HepG2 (cell line): ENCODE results near the gene EMILIN3. TPM values are rescaled to one million over a fixed set of nuclear protein-coding genes. Genes with fewer than 3 reads are reported as not detected.

Experiments used
- ATF2 ChIP-seq: sonication (generic); formaldehyde crosslinking; IDR thresholded peaks from 2 replicates; pipeline ENCODE4 v1.4.0; 2020; ENCODE audit warnings: missing genetic modification reagents
- ATF7 ChIP-seq, 2 experiments: fragments of 450-650 bp in 1 of 2; sonication (generic) in 1 of 2; formaldehyde crosslinking in 1 of 2; IDR thresholded peaks; 2 replicates each; pipeline versions ENCODE4 v1.4.0 to v1.6.1; 2016 to 2020; ENCODE audit warnings: antibody characterized with exemption in 1 of 2, mild to moderate bottlenecking in 1 of 2, missing genetic modification reagents in 1 of 2
- DRAP1 ChIP-seq: IDR thresholded peaks from 2 replicates; pipeline ENCODE4 v1.6.1; 2016; ENCODE audit warnings: missing genetic modification reagents, missing compliant biosample characterization
- FOXA3 ChIP-seq: IDR thresholded peaks from 2 replicates; pipeline ENCODE4 v1.6.1; 2016; ENCODE audit warnings: missing genetic modification reagents, missing compliant biosample characterization
- GATAD2A ChIP-seq: IDR thresholded peaks from 2 replicates; pipeline ENCODE4 v1.6.1; 2016
- HCFC1 ChIP-seq: fragments of 150-350 bp; IDR thresholded peaks from 2 replicates; pipeline ENCODE4 v1.6.1; 2014; ENCODE audit warnings: low read depth, low read length
- NR2C2 ChIP-seq: sonication (generic); formaldehyde crosslinking; IDR thresholded peaks from 2 replicates; pipeline ENCODE4 v1.4.0; 2020; ENCODE audit warnings: missing genetic modification reagents, mild to moderate bottlenecking, moderate library complexity, borderline replicate concordance
- SIN3A ChIP-seq: IDR thresholded peaks from 2 replicates; pipeline ENCODE4 v1.6.1; 2011; ENCODE audit warnings: low read depth, mild to moderate bottlenecking, control low read depth, low read length, borderline replicate concordance
- SMAD3 ChIP-seq: sonication (generic); formaldehyde crosslinking; IDR thresholded peaks from 2 replicates; pipeline ENCODE4 v1.4.0; 2020; ENCODE audit warnings: missing genetic modification reagents
- SPEN ChIP-seq: sonication (generic); formaldehyde crosslinking; IDR thresholded peaks from 2 replicates; pipeline ENCODE4 v1.5.1; 2020; ENCODE audit warnings: low read depth, mild to moderate bottlenecking, missing genetic modification reagents
- ZFAT ChIP-seq: sonication (generic); formaldehyde crosslinking; conservative IDR thresholded peaks from 2 replicates; pipeline ENCODE4 v1.8.1; 2023; ENCODE audit warnings: missing genetic modification reagents, inconsistent platforms
- ZKSCAN1 ChIP-seq: fragments of 150-350 bp; IDR thresholded peaks from 2 replicates; pipeline ENCODE4 v1.6.1; 2014; ENCODE audit warnings: low read length
- ZNF354B ChIP-seq: sonication (generic); formaldehyde crosslinking; IDR thresholded peaks from 2 replicates; pipeline ENCODE4 v1.8.0; 2022; ENCODE audit warnings: mild to moderate bottlenecking, missing genetic modification reagents
- ZNF407 ChIP-seq: sonication (generic); formaldehyde crosslinking; IDR thresholded peaks from one replicate; pipeline ENCODE4 v1.5.1; 2020; ENCODE audit warnings: mild to moderate bottlenecking, missing genetic modification reagents; ENCODE audit errors: not compliant biosample characterization
- ZNF720 ChIP-seq: sonication (generic); formaldehyde crosslinking; IDR thresholded peaks from 2 replicates; pipeline ENCODE4 v1.4.0; 2020; ENCODE audit warnings: missing genetic modification reagents
- ZNF772 ChIP-seq: sonication (generic); formaldehyde crosslinking; IDR thresholded peaks from 2 replicates; pipeline ENCODE4 v1.5.0; 2020; ENCODE audit warnings: mild to moderate bottlenecking, missing genetic modification reagents
- ZNF790 ChIP-seq: sonication (generic); formaldehyde crosslinking; IDR thresholded peaks from 2 replicates; pipeline ENCODE4 v1.8.0; 2022; ENCODE audit warnings: missing genetic modification reagents, mild to moderate bottlenecking, borderline replicate concordance
- ZSCAN25 ChIP-seq: sonication (generic); formaldehyde crosslinking; IDR thresholded peaks from 2 replicates; pipeline ENCODE4 v1.8.0; 2022; ENCODE audit warnings: mild to moderate bottlenecking, missing genetic modification reagents
- polyA plus RNA-seq, 8 experiments: library from polyadenylated mRNA; depleted of rRNA in 3 of 8; stranded (reverse) in 7 of 8; unstranded in 1 of 8; fragments of >200 nt; fragmentation: Illumina TruSeq in 4 of 8; extraction: Trizol in 4 of 8; gene quantifications; 2 replicates each; pipeline versions ENCODE4 v1.2.1 to v1.2.3, GENCODE V29; 2011 to 2016; ENCODE audit warnings: low read depth in 4 of 8, missing spikeins in 1 of 8, mixed read lengths in 1 of 8; ENCODE audit not compliant: insufficient read depth in 1 of 8
- total RNA-seq, 5 experiments: library from RNA; depleted of rRNA; stranded (reverse); fragments of >200 nt; fragmentation: Illumina TruSeq; extraction: Trizol; gene quantifications; 2 replicates each; pipeline ENCODE4 v1.2.3, GENCODE V29; 2016; ENCODE audit warnings: low read depth in 1 of 5

EMILIN3 gene
- total and polyA plus RNA-seq, 2 of the 13 experiments (the other 11 are each of a cell fraction or from before 2014, with no cell fraction given), result 0.25 to 0.29 TPM

- TF ChIP-seq ATF2 (no peak), ZSCAN25 (CRISPR knock-in tag) (peak; percentile 61; the same call in 1 of the 2 replicates), FOXA3 (peak; percentile 31; the same call in 1 of the 2 replicates), ATF7 (IDR thresholded peaks at IDR 0.05) (no peak), ATF7 (CRISPR knock-in tag; IDR thresholded peaks at IDR 0.05) (no peak), ZFAT (CRISPR knock-in tag) (no peak), DRAP1 (CRISPR knock-in tag) (peak; percentile 71; the same call in 1 of the 2 replicates), SPEN (CRISPR knock-in tag) (peak; percentile 91), SIN3A (no peak; the same call in 1 of the 2 replicates), GATAD2A (CRISPR knock-in tag) (peak; percentile 28; the same call in 1 of the 2 replicates), ZNF772 (peak; percentile 73), HCFC1 (peak; percentile 19; the same call in 1 of the 2 replicates), SMAD3 (CRISPR knock-in tag) (0 out of 2 replicates have a peak, but pooled peaks have one; percentile 15), NR2C2 (no peak; the same call in 1 of the 2 replicates), ZNF354B (CRISPR knock-in tag) (no peak), ZNF407 (CRISPR knock-in tag) (no peak), ZNF790 (CRISPR knock-in tag) (no peak), ZKSCAN1 (no peak), ZNF720 (0 out of 2 replicates have a peak, but pooled peaks have one; percentile 59)
Observed at GRCh38 chr20:41317546-41318270, 48.9 kb downstream of the EMILIN3 start, which contains the start of gene ZHX3 (continued).
